Epithelial cell of proximal tubule (primary cell): ENCODE measurements around the gene FCN1. TPM values are rescaled to one million over a fixed set of nuclear protein-coding genes. Genes with fewer than 3 reads are reported as not detected.

Experiments used
- DNase-seq: peaks from one replicate; pipeline ENCODE4 v3.0.0-alpha.2; 2011; ENCODE audit warnings: low read depth
- H3K4me3 ChIP-seq: 2 replicates; pipeline ENCODE4 v1.5.1; 2011; ENCODE audit warnings: low read depth, mild to moderate bottlenecking, low read length
- total RNA-seq: library from RNA; depleted of rRNA; stranded (reverse); fragments of >200 nt; gene quantifications from 2 replicates; pipeline ENCODE4 v1.2.3, GENCODE V29; 2015
- TF ChIP-seq, protein P1 (sequence below): conservative IDR thresholded peaks from 2 replicates; pipeline ENCODE4 v1.5.1; 2012; ENCODE audit warnings: low read depth, mild to moderate bottlenecking, low read length

The FCN1 gene
- total RNA-seq, 1 donor from 2014 or later = not detected

DNA sequence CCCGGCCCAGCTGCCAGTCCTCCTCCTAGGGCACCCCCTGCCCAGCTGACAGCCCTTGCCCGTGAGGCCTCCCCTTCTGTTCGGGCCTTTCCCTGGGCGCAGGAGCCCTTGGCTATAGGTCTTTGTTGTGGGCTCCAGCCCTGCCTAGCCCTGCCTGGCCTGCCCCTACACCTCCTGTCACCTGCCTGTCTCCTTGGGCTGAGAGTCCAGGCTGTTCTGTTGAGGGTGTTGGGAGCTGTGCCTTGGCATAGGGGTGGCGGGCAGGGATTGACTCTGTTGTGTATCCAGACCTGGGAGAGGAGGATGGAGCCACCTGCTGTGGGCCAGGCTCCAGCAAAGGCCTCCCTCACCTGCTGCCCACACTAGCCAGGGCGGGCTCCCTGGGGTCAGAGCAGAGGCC is 25.5 kb downstream of the FCN1 start:
- DNase-seq = no peak
- no peak overlapping the region for H3K4me3 ChIP-seq
- TF ChIP-seq, protein P1, sequence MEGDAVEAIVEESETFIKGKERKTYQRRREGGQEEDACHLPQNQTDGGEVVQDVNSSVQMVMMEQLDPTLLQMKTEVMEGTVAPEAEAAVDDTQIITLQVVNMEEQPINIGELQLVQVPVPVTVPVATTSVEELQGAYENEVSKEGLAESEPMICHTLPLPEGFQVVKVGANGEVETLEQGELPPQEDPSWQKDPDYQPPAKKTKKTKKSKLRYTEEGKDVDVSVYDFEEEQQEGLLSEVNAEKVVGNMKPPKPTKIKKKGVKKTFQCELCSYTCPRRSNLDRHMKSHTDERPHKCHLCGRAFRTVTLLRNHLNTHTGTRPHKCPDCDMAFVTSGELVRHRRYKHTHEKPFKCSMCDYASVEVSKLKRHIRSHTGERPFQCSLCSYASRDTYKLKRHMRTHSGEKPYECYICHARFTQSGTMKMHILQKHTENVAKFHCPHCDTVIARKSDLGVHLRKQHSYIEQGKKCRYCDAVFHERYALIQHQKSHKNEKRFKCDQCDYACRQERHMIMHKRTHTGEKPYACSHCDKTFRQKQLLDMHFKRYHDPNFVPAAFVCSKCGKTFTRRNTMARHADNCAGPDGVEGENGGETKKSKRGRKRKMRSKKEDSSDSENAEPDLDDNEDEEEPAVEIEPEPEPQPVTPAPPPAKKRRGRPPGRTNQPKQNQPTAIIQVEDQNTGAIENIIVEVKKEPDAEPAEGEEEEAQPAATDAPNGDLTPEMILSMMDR = no peak

- H3K4me3 ChIP-seq = no peak overlapping the region
- TF ChIP-seq, protein P1 = no peak
- no peak for DNase-seq
Measured at GRCh38 chr9:134891713-134892112, 26.0 kb downstream of the FCN1 start.

DNA sequence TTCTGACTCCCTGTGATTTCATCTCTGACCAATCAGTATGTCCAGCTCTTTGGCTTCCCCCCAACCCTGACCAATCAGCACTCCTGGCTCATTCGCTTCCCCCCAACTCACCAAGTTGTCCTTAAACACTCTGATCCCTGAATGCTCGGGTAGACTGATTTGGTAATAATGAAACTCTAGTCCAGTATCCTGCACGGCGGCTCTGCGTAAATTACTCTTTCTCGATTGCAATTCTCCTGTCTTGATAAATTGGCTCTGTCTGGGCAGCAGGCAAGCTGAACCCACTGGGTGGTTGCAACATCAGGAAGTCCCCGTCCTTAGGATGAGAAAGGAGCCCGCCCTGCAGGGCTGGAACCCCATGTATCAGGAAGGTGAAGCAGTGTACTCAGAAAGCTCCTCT is 26.7 kb downstream of the FCN1 start:
- no peak for DNase-seq
- TF ChIP-seq, protein P1 = no peak
- H3K4me3 ChIP-seq = no peak overlapping the region

DNA sequence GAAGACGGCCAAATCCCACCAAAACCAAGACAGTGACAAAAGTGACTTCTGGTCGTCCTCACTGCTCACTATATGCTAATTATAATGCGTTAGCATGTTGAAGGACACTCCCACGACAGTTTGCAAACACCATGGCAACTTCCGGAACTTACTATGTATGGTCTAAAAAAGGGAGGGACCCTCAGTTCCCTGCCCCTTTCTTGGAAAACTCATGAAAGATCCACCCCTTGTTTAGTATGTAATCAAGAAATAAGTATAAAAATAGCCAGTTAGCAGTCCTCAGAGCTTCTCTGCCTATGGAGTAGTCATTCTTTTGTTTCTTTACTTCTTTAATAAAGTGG is 27.6 kb downstream of the FCN1 start:
- no peak overlapping the region for H3K4me3 ChIP-seq
- TF ChIP-seq, protein P1 = no peak
- DNase-seq = no peak

GRCh38 chr9:134889386-134890154 is 28.1 kb downstream of the FCN1 start:
- no peak for DNase-seq
- TF ChIP-seq, protein P1 = no peak
- H3K4me3 ChIP-seq = no peak overlapping the region

DNA sequence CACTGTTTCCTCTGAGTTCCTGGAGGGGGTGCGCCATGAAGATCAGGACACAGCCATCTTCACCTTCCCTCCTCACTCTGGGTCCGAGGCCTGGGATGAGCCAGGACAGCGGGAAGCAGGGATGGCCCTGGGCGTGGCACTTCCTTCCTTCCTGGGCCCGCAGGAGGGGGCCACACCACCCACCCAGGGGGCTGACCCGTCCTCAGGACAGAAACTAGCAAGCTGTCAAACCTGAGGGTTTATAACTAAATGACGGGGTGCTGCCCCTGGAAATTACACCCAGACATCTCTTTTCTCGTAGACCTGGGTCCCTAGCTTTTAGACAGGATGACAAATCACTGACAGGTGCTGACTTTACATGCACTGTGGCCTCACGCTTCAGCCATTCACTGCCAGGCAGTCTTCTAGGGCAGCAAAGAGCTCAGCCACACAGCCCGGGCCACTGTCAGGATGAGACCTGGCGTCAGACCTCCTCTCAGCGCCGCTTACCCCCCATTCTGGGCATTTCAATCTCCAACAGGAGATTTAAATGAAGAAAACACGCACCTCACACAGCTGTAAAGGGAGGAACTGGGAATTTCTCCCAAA is 29.0 kb downstream of the FCN1 start:
- TF ChIP-seq, protein P1 = no peak
- H3K4me3 ChIP-seq = no peak overlapping the region
- no peak for DNase-seq
